Activated CD8-positive, alpha-beta memory T cell treated with anti-CD3 and anti-CD28 coated beads for 36 hours (primary cell): ENCODE measurements around the gene PSMC3IP. TPM values are rescaled to one million over a fixed set of nuclear protein-coding genes. Genes with fewer than 3 reads are reported as not detected.
"Not testable (repeated sequence)": the region's sequence is repeated elsewhere in the genome, so short reads cannot be mapped to it uniquely, and the experiment has no call there.

Experiments used
- CTCF ChIA-PET: fragments of 350-600 bp; sonication (Branson Sonifier 250); formaldehyde crosslinking; loops from one replicate; lab custom pipeline; 2021; ENCODE audit warnings: antibody characterized with exemption; lab: Charles Lee
- POLR2A ChIA-PET: fragments of 350-600 bp; sonication (Branson Sonifier 250); formaldehyde crosslinking; loops from one replicate; lab custom pipeline; 2021; ENCODE audit warnings: antibody characterized with exemption; lab: Charles Lee
- total RNA-seq, 2 experiments: library from RNA; stranded (reverse); gene quantifications; one replicate each; pipeline ENCODE4 v1.2.3, GENCODE V29; 2021

PSMC3IP gene, protein sequence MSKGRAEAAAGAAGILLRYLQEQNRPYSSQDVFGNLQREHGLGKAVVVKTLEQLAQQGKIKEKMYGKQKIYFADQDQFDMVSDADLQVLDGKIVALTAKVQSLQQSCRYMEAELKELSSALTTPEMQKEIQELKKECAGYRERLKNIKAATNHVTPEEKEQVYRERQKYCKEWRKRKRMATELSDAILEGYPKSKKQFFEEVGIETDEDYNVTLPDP
- total RNA-seq, result 10 to 100 TPM; 37.0 to 42.1 TPM

DNA sequence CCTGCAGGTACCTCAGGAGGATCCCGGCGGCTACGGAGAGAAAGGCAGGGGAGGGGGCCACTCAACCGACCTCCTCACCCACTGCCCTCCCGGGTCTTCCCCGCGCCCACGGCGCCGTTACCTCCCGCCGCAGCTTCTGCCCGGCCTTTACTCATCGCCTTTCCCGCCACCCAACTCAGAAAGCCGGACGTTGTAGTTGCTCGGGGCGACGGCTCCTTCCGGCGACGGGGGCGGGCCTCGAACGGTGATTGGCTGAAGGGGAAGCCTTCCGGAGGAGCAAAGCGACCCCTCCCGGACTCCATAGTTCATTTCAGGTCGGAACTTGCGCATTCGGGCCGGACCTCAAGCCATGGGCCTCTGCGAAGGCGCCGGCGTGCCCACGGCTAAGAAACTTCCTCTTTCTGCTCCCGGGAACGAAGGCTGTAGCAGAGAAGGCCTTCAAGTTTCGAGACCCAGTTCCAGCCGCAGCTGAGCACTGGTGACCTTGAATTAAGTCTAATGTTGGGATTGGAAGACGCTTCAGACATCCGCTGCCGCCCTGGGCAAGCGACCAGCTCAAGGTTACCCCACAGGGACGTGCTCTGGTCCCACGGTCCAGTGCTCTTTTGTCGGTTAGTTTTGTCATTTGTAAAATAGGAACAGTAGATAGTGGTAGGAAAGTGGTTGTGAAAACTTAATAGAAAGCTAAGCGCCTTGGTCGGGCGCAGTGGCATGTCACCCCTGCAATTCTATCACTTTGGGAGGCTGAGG is at the start of gene PSMC3IP:
TSS of gene PSMC3IP (minus strand) at position 198 of the 750 bp plus-strand sequence. CDS start at position 155, 43 bp downstream.
- ChIA-PET POLR2A (interaction anchor here (0.6 to 2.8 kb wide), 7 partner anchors 8 to 247 kb away, joined by 3 to 18 read pairs (median 5); partner anchors contain the start of genes BECN1, MLX, RETREG3 and TUBG1), CTCF (interaction anchor here (0.5 to 3.6 kb wide), 31 partner anchors 7 to 656 kb away, joined by 3 to 26 read pairs (median 4); partner anchors contain the start of genes CNTD1, COA3, MLX and PLEKHH3)

DNA sequence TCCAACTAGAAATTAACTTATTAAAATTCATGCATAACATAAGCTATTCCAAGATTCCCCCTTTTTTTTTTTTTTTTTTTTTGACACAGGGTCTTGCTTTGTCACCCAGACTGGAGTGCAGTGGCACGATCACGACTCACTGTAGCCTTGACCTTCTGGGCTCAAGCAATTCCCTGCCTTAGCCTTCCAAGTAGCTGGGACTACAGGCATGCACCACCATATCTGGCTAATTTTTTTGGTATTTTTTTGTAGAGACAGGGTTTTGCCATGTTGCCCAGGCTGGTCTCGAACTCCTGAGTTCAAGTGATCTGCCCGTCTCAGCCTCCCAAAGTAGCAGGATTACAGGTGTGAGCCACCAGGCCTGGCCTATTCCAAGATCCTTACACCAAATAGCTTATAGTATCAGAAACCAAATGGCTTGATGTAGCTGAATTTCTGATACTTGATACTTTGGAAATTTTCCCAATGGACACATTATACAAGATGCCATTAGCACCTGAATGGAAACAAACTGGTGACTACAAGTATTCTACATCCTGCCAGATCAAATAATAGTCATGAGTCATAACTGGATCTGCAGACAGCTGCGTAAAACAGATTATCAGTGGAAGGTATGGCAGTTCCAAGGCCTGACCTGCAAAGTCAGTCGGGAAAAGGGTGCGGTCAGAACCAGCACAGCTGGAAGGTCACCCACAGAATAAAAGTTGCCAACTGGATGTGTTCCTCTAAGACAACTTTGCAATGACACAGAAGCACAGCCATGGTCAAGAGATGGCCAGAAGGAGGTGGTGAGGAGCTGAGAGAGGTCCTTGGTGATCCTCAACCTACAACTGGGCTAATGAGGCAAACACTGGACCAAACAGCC is 46.4 kb upstream of the PSMC3IP start:
- CTCF ChIA-PET, result no interaction called here
- POLR2A ChIA-PET, result interaction anchor here (0.6 kb wide), 1 partner anchor 58 kb away, joined by 3 read pairs; no protein-coding TSS in a partner anchor

DNA sequence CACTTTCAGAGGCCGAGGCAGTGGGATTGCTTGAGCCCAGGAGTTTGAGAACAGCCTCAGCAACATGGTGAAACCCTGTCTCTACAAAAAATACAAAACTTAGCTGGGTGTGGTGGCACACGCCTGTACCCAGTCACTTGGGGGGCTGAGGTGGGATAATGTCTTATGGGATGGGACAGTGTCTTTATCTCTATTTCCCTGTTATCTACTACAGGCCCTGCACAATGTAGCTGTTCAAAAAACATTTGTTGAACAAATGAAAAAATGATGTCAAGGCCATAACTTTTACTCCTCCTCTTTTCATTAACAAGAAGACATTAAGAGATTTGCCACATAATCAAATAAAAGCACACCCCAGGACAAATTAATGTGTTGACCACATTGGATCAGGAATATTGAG is 45.7 kb upstream of the PSMC3IP start:
- POLR2A ChIA-PET, result interaction anchor here (0.6 kb wide), 1 partner anchor 57 kb away, joined by 3 read pairs; no protein-coding TSS in a partner anchor

DNA sequence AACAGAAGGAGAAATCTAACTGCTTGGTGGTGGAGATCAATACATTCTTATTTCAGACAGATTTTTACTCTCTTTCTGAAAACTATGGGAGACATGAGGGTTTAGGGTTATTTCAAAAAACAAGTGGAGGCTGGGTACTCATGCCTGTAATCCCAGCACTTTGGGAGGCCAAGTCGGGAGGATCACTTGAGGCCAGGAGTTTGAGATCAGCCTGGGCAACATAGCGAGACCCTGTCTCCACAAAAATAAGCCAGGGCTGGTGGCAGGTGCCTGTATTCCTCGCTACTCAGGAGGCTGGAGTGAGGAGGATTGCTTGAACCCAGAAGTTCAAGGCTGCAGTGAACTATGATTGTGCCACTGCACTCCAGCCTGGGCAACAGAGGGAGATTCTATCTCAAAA is 44.5 kb upstream of the PSMC3IP start:
- POLR2A ChIA-PET, result not testable (repeated sequence)
- CTCF ChIA-PET, result interaction anchor here (1.6 kb wide), 1 partner anchor 10 kb away, joined by 3 read pairs; no protein-coding TSS in a partner anchor

More for the DNA sequence above, 45.7 kb upstream of the PSMC3IP start:
- CTCF ChIA-PET, result no interaction called here

DNA sequence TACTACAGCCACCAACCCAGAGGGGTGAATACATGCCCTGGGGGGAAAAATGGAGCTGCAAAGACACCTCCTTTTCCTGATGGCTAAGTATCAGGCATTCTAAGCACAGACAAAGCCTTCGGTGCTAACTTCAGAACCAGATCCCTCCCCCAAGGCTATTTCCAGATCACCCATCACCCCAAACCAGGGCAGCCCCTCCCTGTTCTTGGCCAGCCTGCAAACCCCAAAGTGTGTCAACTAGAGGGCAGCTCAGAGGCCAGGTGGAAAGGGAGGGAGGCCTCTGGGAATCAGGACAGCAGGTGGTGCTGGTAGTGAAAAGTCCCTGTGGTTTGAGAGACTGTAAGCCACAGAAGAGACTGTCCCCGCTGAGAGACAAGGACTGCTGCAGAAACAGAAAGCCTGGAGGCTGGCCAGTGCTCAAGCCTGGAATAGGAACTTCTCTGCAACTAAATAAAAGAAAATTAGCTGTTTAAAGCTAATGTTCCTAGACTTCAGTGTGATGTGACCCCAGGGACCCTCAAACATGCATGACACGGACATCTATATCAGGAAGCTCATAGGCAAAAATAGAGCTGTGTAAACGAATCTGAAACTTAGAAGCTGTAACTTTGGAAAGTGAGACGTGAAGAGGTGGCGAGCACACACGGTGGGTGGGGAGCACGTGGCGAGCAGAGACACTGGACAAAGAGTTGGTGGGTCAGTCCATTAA is 41.1 kb upstream of the PSMC3IP start:
- ChIA-PET CTCF (interaction anchor here (0.7 kb wide), 1 partner anchor 103 kb away, joined by 3 read pairs; no protein-coding TSS in a partner anchor), POLR2A (interaction anchor here (1.0 kb wide), 1 partner anchor 10 kb away, joined by 3 read pairs; no protein-coding TSS in a partner anchor)

DNA sequence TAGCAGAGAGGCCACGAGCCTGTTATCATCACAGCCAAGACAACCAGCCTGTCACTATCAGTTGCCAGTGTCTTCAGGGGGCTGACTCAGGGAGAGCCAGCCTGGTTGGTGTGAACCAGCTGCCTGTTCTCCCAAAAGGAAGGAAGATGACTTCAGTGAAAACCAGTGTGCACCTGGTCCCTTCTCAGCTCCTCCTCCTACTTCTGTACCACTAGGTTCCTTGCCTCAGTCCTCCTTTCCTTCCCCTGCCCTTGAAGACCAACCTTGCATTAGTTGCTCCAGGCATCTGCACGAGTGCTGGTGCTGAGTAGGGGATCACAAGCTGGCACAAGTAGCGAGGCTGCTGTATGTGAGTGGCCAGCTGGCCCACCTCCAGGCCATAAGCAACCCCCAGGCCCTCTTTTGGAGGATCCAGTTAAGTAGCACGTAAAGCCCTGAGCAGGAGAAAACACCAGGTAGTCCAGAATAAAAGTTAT is 40.5 kb upstream of the PSMC3IP start:
- ChIA-PET POLR2A (no interaction called here), CTCF (interaction anchor here (0.7 kb wide), 1 partner anchor 104 kb away, joined by 3 read pairs; no protein-coding TSS in a partner anchor)

DNA sequence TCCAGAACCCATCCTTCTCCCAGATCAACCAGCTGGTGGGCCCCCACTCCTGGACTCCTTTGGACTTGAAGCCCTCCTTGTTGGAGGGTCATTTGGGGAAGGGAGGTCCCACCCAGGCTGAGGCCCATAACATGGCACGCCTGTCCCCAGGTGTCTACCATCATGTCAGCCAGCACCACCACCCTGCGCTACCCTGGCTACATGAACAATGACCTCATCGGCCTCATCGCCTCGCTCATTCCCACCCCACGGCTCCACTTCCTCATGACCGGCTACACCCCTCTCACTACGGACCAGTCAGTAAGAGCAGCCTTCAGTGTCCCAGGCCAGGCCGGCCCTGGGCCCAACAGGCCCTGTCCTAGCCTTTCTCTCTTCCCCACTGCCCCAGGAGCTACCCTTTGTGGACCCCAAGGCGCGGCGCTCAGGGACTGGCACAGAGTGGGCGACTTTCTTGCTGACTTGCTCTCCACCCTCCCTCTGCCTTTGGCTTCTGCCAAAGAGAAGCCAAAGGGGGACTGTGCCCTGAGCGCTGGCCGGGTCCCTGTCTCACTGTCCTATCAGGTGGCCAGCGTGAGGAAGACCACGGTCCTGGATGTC is 36.3 kb upstream of the PSMC3IP start:
- CTCF ChIA-PET, result no interaction called here
- POLR2A ChIA-PET, result no interaction called here

DNA sequence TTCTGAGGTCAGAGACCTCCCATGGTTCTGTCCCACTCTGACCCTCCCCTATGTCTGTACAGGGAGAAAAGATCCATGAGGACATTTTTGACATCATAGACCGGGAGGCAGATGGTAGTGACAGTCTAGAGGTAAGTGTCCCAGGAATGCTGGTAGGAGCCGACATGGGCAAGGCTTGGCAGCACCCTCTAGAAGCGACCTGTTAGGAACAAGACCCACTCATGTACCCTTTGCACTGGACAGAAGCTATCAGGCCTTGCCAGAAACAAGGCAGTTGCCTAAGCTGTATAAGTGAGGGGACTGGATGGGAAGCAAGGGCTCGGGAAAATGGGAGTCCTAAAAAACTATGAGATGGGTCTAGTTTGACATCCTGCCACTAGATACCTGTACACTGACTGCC is 34.5 kb upstream of the PSMC3IP start:
- POLR2A ChIA-PET, result interaction anchor here (0.7 kb wide), 1 partner anchor 12 kb away, joined by 7 read pairs; no protein-coding TSS in a partner anchor
- CTCF ChIA-PET, result no interaction called here

DNA sequence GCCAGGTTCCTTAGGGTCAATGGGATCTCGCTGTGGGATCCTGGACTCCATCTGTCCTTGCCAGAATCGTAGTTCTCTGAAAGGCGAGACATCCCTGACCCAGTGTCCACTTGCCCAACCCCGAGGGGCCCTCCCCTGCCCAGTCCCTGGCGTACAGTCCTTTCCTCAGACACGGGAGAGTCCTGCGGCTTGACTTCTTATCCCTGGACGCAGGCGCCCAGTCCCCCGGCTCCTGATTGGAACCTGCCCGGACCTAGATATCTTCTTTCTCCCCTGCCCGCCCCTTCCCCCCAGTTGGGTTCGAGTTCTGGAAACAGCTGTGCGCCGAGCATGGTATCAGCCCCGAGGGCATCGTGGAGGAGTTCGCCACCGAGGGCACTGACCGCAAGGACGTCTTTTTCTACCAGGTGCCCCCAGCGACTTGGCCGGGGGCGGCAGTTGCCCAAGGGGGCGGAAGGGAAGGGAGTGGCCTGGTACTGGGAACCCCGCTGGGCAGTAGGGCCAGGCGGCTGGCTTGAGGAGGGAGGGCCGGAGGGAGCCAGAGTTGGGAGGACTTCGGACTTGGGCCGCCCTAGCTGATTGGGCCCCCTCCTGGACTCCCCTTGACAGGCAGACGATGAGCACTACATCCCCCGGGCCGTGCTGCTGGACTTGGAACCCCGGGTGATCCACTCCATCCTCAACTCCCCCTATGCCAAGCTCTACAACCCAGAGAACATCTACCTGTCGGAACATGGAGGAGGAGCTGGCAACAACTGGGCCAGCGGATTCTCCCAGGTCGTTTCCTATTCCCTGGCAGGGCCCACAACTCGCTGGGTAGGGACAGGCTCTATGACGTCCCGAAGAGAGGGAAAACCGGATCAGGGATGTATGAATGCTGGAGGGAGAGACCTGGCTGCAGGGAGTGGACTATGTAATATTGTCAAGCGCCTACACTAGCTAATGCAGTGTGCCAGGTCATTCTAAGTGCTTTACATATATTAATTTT is 32.6 kb upstream of the PSMC3IP start:
- POLR2A ChIA-PET, result interaction anchor here (0.7 to 1.9 kb wide), 3 partner anchors 12 to 164 kb away, joined by 3 to 7 read pairs (median 5); partner anchors contain the start of genes MLX and VPS25

DNA sequence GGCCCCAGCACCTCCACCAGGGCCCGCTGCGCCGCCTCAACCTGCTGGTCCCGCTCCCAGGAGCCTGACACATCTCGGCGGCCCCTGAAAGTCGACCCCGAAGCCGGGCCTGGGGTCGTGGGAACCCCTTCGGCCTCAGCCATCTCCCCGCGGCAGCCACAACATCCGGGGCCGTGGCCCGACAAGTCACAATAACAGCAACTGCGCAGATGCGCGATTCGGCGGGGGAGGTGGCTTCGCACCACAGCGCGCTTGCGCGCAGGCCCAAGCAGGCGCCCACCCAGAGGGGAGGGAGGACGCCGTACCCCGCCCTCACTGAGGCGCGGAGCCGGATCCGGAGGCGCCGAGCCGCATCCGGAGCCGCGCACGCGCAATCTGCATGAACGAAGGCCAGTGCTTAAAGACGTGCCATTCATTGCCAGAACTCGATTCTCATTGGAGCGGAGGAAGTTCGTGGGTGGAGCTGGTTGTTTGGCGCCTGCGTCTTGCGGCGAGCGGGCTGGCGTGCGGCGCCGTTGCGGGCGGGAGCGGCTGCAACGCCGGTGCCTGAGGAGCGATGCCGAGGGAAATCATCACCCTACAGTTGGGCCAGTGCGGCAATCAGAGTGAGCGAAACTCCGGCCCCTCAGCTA is 31.8 kb upstream of the PSMC3IP start, which contains the start of the genes RETREG3 and TUBG1:
TSS of gene RETREG3 (minus strand) at position 193 of the 632 bp plus-strand sequence. CDS start at position 143, 50 bp downstream.
TSS of gene TUBG1 (plus strand) at position 502 of the 632 bp plus-strand sequence. CDS start at position 557, 55 bp downstream.
- ChIA-PET POLR2A (interaction anchor here (0.5 to 2.2 kb wide), 5 partner anchors 11 to 916 kb away, joined by 3 to 7 read pairs (median 5); partner anchors contain the start of genes MLX and VPS25), CTCF (interaction anchor here (1.1 to 2.6 kb wide), 4 partner anchors 23 to 61 kb away, joined by 3 to 17 read pairs (median 5); partner anchors contain the start of gene PSMC3IP)

More for the DNA sequence above, 32.6 kb upstream of the PSMC3IP start:
- CTCF ChIA-PET, result interaction anchor here (1.6 to 2.6 kb wide), 2 partner anchors 26 to 31 kb away, joined by 3 to 17 read pairs; partner anchors contain the start of gene PSMC3IP

DNA sequence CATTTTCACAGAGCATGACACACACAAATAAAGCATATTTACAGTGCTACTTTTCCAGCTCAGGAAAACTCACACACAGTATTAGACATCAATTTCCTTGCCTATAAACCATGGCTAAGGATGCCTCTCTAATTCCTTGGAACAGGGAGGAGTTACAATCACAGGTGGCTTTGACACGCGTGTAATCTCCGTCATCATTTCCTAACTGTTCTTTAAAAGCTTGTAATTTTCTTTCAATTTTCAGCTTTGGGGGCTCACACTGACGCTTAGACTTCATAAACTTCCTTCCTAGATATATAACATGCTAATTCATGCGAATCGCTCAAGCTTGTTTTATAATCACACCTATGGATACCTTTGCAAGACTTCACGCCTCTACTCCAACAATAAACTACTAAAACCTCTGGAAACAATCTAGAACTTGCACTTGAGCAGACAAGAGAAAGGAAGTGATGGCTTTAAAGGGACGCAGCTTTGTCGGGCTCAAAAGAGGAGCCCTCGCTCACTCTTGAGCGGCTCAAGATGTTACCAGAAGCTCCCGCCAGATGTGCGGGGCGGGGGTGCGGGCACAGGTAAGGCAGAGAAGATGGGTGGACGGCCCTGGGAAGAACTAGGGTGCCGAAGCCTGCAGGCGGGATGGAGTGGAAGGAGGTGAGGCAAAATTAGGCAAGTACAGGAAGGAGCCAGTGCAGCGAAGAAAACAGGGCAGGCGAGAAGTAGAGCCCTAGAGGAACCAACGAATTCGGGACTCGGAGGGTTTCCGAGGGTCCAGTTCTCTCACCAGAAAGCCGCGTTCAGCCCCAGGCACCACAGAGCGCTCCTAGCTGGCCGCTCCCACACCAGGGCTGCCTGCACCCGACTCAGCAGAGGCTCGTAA is 31.0 kb upstream of the PSMC3IP start:
- ChIA-PET CTCF (interaction anchor here (0.5 to 2.6 kb wide), 9 partner anchors 22 to 811 kb away, joined by 3 to 17 read pairs (median 4); partner anchors contain the start of gene PSMC3IP), POLR2A (interaction anchor here (0.5 to 2.2 kb wide), 8 partner anchors 10 to 915 kb away, joined by 3 to 7 read pairs (median 4); partner anchors contain the start of genes MLX and VPS25)

DNA sequence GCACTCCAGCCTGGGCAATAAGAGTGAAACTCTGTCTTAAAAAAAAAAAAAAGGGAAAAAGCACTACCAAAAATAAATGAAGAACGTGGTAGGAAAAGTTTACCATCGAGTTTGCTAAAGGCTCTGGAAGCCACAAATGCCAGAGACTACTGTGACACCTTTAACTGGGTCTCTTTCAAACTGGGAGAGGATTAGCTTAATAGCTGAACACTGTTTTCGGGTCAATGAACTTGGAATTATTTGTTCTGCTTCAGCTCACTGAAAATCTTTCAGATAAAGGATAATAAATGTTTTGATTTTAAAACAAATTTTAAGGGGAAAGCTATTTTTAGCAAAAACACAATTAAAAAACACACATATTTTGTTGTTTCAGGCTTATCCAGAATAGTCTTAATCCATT is 30.2 kb upstream of the PSMC3IP start:
- POLR2A ChIA-PET, result interaction anchor here (0.9 to 2.2 kb wide), 4 partner anchors 11 to 53 kb away, joined by 3 to 7 read pairs (median 5); no protein-coding TSS in a partner anchor
- CTCF ChIA-PET, result interaction anchor here (0.5 to 2.6 kb wide), 7 partner anchors 21 to 810 kb away, joined by 3 to 17 read pairs (median 4); partner anchors contain the start of gene PSMC3IP

DNA sequence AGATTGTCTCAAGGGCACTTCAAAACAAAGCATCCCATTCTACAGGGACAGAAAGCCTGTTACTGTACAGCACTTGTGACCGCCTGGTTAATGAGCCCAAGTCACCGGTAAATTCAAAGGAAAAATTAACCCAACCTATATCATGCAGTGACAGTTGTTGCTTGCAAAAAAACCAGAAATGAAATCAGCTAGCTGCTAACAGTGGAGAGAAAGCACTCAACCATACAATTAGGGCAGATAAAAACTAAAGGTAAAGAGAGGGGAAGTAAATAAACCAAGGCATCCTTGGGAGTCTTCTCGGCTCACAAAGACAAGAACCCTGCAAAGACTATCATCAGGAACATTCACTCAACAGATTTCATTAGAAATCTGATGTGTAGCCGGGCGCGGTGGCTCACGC is 25.8 kb upstream of the PSMC3IP start:
- CTCF ChIA-PET, result no interaction called here

DNA sequence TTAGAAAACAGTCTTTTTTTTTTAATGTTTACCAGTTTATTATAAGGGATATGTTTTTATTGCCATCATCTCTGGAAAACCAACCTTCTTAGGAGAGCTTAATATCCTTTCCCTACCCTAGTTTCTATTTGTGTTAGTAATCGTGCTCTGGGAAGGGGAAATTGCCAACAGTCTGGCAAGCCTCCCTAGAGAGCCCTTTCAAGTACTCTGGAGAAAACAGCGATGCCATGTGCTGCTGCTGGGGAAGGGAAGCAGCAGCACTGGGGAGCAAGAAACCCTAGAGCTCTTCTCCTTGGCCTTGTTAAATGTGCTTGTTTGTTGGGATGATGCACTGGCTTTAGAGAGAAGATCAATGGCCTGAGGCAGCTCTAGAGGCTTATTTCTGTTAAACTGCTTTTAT is 21.4 kb upstream of the PSMC3IP start:
- POLR2A ChIA-PET, result interaction anchor here (0.5 to 1.3 kb wide), 2 partner anchors 13 to 733 kb away, joined by 3 to 7 read pairs; partner anchors contain the start of gene KLHL11
- CTCF ChIA-PET, result interaction anchor here (1.1 kb wide), 1 partner anchor 21 kb away, joined by 8 read pairs; the partner anchor contains the start of gene PSMC3IP

More for the DNA sequence above, 25.8 kb upstream of the PSMC3IP start:
- POLR2A ChIA-PET, result no interaction called here
